ENCODE measurements around the gene CAPZB. TPM values are rescaled to one million over a fixed set of nuclear protein-coding genes. Genes with fewer than 3 reads are reported as not detected.

Gene CAPZB
- polyA plus RNA-seq, 2 of the 4 experiments (the other 2 are of a cell fraction): 133 to 296 TPM

DNA sequence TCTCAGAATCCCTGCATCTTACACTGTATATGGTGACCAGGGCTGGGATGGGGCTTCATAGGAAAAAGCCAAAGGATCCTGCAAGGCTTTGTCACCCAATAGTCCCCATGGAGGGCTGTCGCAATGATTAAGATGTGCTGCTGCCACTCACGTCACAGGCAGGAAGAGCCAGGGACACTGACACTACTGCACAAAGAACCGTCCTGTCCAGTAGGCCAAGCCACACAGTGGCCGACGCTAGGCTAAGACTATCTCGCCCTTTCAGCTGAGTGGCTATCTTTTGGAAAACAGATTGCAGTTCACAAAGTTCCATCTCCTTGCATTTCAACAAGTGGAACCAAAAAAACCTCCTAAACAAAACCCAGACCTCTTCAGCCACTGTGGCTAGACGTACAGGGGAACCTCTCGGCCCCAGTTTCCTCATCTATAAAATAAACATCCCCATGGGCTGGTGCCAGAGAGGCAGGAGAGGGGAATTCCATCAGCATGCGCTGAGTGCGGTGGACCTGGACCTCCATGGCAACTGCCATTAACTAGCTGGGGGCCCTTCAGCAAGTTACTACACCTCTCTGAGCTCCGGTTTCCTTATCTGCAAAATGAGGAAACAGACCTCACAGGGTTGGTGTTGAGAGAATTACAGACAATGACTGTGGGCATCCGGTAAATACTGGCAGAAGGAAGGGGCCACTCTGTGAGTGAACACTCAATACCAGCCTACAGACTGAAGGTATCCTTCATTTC is 8.7 kb downstream of the CAPZB start:
- Histone ChIP-seq H3K4me2 (no peak overlapping the region), H3K9me3 (no peaks in the 10 kb centered on the region), H3K4me3 (no peak overlapping the region), H3K4me1 (no peaks in the 10 kb centered on the region), H3K27ac (no peak overlapping the region)
- 89% methylated on average over 12 of the region's 12 CpGs for WGBS (ENCODE audit: missing lambda C conversion rate)
- TF ChIP-seq HOXB5 (CRISPR knock-in tag; IDR thresholded peaks at IDR 0.05) (no peak), TP53 (CRISPR knock-in tag; IDR thresholded peaks at IDR 0.05) (no peak), EHMT2 (IDR thresholded peaks at IDR 0.05; ENCODE audit: low read depth) (no peak), KDM5A (IDR thresholded peaks at IDR 0.05) (no peak), FOSB (CRISPR knock-in tag; IDR thresholded peaks at IDR 0.05) (no peak), EHF (CRISPR knock-in tag; IDR thresholded peaks at IDR 0.05) (no peak), POLR2AphosphoS2 (conservative IDR thresholded peaks at IDR 0.05; ENCODE audit: low read length) (no peak), RNF2 (IDR thresholded peaks at IDR 0.05; ENCODE audit: borderline replicate concordance, low read depth) (no peak), SREBF2 (IDR thresholded peaks at IDR 0.05) (no peak), FOSL2 (IDR thresholded peaks at IDR 0.05) (no peak), FOSL2 (CRISPR knock-in tag; IDR thresholded peaks at IDR 0.05) (no peak), RARB (CRISPR knock-in tag; IDR thresholded peaks at IDR 0.05) (no peak)
- TF ChIP-seq, protein P1, sequence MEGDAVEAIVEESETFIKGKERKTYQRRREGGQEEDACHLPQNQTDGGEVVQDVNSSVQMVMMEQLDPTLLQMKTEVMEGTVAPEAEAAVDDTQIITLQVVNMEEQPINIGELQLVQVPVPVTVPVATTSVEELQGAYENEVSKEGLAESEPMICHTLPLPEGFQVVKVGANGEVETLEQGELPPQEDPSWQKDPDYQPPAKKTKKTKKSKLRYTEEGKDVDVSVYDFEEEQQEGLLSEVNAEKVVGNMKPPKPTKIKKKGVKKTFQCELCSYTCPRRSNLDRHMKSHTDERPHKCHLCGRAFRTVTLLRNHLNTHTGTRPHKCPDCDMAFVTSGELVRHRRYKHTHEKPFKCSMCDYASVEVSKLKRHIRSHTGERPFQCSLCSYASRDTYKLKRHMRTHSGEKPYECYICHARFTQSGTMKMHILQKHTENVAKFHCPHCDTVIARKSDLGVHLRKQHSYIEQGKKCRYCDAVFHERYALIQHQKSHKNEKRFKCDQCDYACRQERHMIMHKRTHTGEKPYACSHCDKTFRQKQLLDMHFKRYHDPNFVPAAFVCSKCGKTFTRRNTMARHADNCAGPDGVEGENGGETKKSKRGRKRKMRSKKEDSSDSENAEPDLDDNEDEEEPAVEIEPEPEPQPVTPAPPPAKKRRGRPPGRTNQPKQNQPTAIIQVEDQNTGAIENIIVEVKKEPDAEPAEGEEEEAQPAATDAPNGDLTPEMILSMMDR (IDR thresholded peaks at IDR 0.05): no peak
- TF ChIP-seq, protein P2, sequence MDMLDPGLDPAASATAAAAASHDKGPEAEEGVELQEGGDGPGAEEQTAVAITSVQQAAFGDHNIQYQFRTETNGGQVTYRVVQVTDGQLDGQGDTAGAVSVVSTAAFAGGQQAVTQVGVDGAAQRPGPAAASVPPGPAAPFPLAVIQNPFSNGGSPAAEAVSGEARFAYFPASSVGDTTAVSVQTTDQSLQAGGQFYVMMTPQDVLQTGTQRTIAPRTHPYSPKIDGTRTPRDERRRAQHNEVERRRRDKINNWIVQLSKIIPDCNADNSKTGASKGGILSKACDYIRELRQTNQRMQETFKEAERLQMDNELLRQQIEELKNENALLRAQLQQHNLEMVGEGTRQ (IDR thresholded peaks at IDR 0.05): no peak
- TF ChIP-seq, protein P3, sequence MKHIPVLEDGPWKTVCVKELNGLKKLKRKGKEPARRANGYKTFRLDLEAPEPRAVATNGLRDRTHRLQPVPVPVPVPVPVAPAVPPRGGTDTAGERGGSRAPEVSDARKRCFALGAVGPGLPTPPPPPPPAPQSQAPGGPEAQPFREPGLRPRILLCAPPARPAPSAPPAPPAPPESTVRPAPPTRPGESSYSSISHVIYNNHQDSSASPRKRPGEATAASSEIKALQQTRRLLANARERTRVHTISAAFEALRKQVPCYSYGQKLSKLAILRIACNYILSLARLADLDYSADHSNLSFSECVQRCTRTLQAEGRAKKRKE (CRISPR knock-in tag; IDR thresholded peaks at IDR 0.05; ENCODE audit: low read depth): no peak
- DNase-seq (ENCODE audit: low read depth in 1 of 2, low spot score in 1 of 2) (no peak), ATAC-seq (no peak), FAIRE-seq (no peak)
- CTCF ChIA-PET: no interaction called here
- POLR2A ChIA-PET: no interaction called here

DNA sequence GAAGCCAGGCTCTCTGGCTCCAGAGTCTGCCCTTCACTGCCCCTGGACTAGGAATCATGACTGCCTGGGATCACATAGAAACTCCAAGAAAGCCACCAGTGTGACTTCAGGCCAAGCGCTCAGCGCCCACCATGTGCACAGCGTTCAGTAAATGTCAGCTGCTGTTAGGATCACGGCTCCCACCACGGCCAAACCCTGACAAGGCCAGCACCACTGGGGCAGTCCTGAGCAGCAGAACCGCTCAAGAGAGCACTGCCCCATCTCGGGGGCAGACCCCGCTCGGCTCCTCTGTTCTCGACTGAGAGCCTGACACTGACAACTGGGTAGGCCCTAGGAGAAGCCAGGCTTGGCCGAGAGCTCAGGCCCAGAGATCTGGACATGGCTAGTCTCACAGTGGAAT is 10.0 kb downstream of the CAPZB start:
- H3K4me1 ChIP-seq: no peaks in the 10 kb centered on the region; the same call in 2 of the 3 replicates
- CTCF ChIA-PET: interaction anchor here (0.8 kb wide), 1 partner anchor 11 kb away, joined by 3 read pairs; no protein-coding TSS in a partner anchor
- TF ChIP-seq CEBPB (IDR thresholded peaks at IDR 0.05) (no peak), ZFP36 (IDR thresholded peaks at IDR 0.05; ENCODE audit: borderline replicate concordance, partially characterized antibody) (no peak), EP300 (IDR thresholded peaks at IDR 0.05) (no peak), TP53 (CRISPR knock-in tag; IDR thresholded peaks at IDR 0.05) (no peak), FOXS1 (CRISPR knock-in tag; IDR thresholded peaks at IDR 0.05) (no peak), HOXB5 (CRISPR knock-in tag; IDR thresholded peaks at IDR 0.05) (no peak), EHF (CRISPR knock-in tag; IDR thresholded peaks at IDR 0.05) (no peak), RAD21 (conservative IDR thresholded peaks at IDR 0.05 in 1 of 2, IDR thresholded peaks at IDR 0.05 in 1 of 2) (no peak), NPAS2 (CRISPR knock-in tag; IDR thresholded peaks at IDR 0.05; ENCODE audit: borderline replicate concordance) (no peak), HOXB13 (CRISPR knock-in tag; IDR thresholded peaks at IDR 0.05; ENCODE audit: low read depth) (no peak), PHF8 (IDR thresholded peaks at IDR 0.05; ENCODE audit: borderline replicate concordance, low read depth) (no peak), KDM1A (IDR thresholded peaks at IDR 0.05; ENCODE audit: low read depth) (no peak), RARB (CRISPR knock-in tag; IDR thresholded peaks at IDR 0.05) (no peak)
- TF ChIP-seq, protein P4, sequence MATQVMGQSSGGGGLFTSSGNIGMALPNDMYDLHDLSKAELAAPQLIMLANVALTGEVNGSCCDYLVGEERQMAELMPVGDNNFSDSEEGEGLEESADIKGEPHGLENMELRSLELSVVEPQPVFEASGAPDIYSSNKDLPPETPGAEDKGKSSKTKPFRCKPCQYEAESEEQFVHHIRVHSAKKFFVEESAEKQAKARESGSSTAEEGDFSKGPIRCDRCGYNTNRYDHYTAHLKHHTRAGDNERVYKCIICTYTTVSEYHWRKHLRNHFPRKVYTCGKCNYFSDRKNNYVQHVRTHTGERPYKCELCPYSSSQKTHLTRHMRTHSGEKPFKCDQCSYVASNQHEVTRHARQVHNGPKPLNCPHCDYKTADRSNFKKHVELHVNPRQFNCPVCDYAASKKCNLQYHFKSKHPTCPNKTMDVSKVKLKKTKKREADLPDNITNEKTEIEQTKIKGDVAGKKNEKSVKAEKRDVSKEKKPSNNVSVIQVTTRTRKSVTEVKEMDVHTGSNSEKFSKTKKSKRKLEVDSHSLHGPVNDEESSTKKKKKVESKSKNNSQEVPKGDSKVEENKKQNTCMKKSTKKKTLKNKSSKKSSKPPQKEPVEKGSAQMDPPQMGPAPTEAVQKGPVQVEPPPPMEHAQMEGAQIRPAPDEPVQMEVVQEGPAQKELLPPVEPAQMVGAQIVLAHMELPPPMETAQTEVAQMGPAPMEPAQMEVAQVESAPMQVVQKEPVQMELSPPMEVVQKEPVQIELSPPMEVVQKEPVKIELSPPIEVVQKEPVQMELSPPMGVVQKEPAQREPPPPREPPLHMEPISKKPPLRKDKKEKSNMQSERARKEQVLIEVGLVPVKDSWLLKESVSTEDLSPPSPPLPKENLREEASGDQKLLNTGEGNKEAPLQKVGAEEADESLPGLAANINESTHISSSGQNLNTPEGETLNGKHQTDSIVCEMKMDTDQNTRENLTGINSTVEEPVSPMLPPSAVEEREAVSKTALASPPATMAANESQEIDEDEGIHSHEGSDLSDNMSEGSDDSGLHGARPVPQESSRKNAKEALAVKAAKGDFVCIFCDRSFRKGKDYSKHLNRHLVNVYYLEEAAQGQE (IDR thresholded peaks at IDR 0.05): no peak
- 90% methylated on average over 4 of the region's 11 CpGs for WGBS (ENCODE audit: missing lambda C conversion rate)
- POLR2A ChIA-PET: interaction anchor here (0.6 kb wide), 1 partner anchor 10 kb away, joined by 3 read pairs; the partner anchor contains the start of gene CAPZB
- no peak overlapping the region for H3K4me3 ChIP-seq
- ATAC-seq: no peak
- no peak for DNase-seq (ENCODE audit: low read depth in 1 of 2, low spot score in 1 of 2)
- no peak overlapping the region for H3K27ac ChIP-seq
- H3K4me2 ChIP-seq: no peak overlapping the region
- H3K9me3 ChIP-seq: no peaks in the 10 kb centered on the region
- FAIRE-seq: no peak

Measured in A549 (cell line).